HG02938 (cell line): ENCODE data around the gene AKR1C2.
A peak's percentile ranks its signal among the peaks of the same experiment; 100 is the strongest.
"Not testable (repeated sequence)": the region's sequence is repeated elsewhere in the genome, so short reads cannot be mapped to it uniquely, and the experiment has no call there.

Experiments used
- ATAC-seq: cut with Tn5 transposase; IDR thresholded peaks from one replicate; pipeline ENCODE4 v1.9.1; 2021; ENCODE audit warnings: mild to moderate bottlenecking, moderate library complexity; ENCODE audit not compliant: unreplicated experiment

AKR1C2 gene

GRCh38 chr10:4991463-4991862 lies 12.2 kb downstream of the AKR1C2 start:
- ATAC-seq: not testable (repeated sequence)

GRCh38 chr10:4990217-4990616 lies 13.4 kb downstream of the AKR1C2 start:
- no peak for ATAC-seq

DNA sequence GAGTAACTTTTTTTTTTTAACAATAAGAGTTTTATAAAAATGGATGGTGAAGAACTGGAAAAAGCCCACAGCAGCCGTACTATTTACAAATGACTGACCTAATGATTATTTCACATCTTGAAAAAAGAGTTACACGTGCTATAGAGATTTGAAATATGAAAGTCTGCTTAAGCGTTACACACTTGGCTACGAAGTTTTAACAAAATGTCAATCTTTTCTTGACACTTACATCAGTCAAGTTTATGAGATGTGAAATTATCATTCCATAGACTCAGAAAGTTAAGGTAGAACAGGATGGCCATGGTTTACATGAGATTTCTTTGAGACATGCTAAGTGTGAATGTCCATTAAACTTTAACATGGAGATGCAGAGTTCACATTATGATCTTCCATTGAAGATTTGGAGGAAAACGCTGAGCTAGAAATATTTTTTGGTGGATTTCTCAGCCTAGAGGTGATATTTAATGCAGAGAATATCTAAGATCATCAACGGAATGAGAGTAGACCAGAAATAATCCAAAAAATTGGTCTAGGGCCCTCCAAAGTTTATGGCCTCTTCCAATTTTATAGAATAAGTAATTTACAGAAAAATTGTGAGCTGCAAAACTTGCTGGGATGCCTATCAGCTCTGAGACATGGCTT lies 15.5 kb downstream of the AKR1C2 start:
- ATAC-seq: not testable (repeated sequence)

GRCh38 chr10:4984971-4985594 lies 18.6 kb downstream of the AKR1C2 start:
- no peak for ATAC-seq

DNA sequence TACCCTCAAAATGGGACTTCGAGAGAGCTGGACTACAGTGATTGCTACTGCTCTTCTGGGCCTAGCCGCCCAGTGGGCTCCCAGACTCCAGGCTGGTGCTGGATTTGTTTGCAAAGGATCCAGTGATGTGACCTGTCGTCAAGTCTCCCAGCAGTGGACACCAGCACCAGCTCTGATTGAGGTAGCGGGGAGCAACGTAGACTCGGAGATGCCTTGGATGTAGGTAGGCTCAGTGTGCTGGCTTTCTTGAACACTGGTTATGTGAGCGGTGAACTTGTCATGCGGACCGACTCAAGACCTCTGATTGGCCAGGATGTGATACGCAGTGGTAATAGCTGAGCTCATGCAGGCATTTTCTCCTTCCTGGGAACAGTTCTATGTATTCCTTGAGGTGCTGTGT lies 19.4 kb downstream of the AKR1C2 start:
- no peak for ATAC-seq

GRCh38 chr10:4983615-4984216 lies 19.9 kb downstream of the AKR1C2 start:
- no peak for ATAC-seq

DNA sequence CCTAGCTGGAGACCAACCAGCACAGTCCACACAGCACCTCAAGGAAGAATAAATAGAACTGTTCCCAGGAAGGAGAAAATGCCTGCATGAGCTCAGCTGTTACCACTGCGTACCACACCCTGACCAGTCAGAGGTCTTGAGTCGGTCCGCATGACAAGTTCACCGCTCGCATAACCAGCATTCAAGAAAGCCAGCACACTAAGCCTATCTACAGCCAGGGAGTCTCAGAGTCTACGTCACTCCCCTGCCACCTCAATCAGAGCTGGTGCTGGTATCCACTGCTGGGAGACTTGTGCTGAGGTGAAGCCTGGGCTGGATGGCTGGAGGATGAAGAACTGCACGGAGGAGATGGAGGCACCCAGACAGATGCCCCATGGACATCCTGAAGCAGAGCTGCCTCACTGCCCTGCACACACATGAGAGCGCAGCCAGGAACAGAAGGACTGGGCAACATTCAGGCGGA lies 20.9 kb downstream of the AKR1C2 start:
- ATAC-seq: no peak

DNA sequence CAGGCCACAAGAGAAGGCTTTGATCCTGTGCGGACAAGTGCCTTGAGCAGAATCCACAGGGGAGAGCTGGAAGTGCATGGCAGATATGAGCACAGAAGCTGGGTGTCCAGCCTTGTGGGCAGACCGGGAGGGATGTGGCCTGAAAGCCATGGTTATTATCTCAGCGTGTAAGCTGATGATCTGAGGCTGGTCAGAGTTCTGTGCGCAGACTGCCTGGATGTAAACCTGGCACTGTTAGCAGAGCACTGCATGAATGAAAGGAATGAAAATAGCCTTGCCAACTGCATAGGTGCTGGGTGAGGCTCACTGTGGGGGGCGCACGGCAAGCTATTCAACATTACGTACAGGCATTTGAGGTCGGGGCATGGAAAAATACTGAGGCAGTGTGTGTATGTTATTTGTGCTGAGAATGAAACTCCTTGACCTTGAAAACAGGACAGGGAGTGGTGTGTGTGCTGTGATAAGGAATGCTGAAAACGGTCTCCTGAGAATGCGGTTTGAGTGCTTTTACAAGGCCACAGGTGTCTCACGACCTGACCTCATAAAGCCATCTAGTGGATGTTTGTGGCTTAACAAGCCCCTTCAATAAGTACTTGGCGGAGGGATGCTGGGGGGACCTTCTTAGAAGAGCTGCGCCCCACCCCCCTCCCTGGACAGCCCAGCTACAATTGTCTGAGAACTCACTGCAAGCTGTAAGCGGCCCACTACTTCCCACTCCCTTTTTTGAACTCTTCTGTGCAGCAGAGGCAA lies 21.8 kb downstream of the AKR1C2 start:
- ATAC-seq: peak; percentile 61

- no peak for ATAC-seq
Observed at GRCh38 chr10:4980793-4981192, 22.9 kb downstream of the AKR1C2 start.

DNA sequence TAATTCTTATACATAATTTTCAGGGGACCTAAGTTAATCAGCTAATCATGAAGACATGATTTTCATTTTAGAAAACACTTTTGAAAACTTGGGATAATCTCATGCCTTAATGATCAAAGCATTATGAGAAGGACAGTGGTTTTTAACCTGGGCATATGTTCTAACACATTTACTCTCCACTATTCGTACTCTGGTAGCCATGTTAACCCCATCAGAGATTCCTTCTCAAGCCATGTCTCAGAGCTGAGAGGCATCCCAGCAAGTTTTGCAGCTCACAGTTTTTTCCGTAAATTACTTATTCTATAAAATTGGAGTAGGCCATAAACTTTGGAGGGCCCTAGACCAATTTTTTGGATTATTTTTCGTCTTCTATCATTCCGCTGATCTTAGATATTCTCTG lies 24.8 kb downstream of the AKR1C2 start:
- no peak for ATAC-seq

DNA sequence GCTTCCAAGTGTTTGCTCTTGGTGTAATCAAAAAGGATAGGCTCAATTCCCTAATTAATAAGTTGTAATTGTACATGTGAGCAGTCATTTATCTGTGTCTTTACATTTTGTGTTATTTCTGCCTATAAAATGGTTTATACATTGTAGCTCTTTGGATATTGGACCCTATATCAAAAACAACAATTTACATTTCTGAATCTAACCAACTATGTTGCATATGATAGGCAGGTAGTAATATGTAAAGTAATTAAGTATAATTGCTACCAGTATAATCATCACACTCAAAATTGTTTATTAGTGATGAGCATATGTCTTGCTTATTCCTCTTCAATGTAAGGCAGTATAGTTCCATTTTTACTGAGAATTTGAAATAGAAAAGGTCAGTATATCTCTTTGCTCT lies 26.6 kb downstream of the AKR1C2 start:
- no peak for ATAC-seq

GRCh38 chr10:4974400-4974799 lies 29.3 kb downstream of the AKR1C2 start:
- ATAC-seq: not testable (repeated sequence)

- not testable (repeated sequence) for ATAC-seq
Observed at GRCh38 chr10:4973294-4973693, 30.4 kb downstream of the AKR1C2 start.

- ATAC-seq: not testable (repeated sequence)
Observed at GRCh38 chr10:4972369-4973142, 31.1 kb downstream of the AKR1C2 start.

DNA sequence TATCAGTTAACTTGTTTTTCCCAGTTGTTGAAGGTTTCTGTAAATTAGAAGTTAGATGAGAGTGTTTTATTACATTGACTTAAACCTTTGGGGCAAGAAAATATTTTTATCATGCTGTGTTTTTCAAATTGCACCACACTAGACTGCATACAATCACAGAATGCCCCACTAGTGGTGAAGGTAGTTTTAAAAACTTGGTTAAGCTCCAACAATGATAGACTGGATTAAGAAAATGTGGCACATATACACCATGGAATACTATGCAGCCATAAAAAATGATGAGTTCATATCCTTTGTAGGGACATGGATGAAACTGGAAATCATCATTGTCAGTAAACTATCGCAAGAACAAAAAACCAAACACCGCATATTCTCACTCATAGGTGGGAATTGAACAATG lies 33.3 kb downstream of the AKR1C2 start:
- ATAC-seq: not testable (repeated sequence)

GRCh38 chr10:4969289-4969688 lies 34.4 kb downstream of the AKR1C2 start:
- ATAC-seq: not testable (repeated sequence)

DNA sequence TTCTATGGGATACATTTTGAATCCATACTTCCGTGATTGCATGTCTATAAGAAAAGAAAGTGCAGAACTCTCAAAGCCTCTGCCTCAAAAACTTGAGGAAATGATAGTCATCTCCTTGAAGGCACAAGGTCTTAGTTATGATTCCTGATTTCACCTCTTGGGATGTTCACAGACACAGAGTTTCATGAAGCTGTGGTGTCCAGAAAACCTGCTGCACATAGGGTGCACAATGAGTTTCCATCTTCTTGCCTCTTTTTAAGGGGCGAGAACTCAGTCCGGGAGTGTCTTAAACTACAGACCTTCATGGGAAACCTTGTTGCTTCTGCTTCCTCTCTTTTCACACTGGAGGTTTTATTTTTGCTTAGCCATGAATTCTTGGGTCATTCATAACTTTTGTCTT lies 36.5 kb downstream of the AKR1C2 start:
- not testable (repeated sequence) for ATAC-seq

- not testable (repeated sequence) for ATAC-seq
Observed at GRCh38 chr10:4965763-4966162, 37.9 kb downstream of the AKR1C2 start.

- not testable (repeated sequence) for ATAC-seq
Observed at GRCh38 chr10:4963815-4964154, 39.9 kb downstream of the AKR1C2 start.

- ATAC-seq: not testable (repeated sequence)
Observed at GRCh38 chr10:4962876-4963814, 40.5 kb downstream of the AKR1C2 start, which contains the start of gene AKR1C1. AKR1C1 (plus strand) TSS chr10:4963415; CDS start chr10:4963445, 30 bp downstream.
